Midbrain (tissue), 1 donor: ENCODE measurements around the gene ARHGAP33.

Experiments used
- DNase-seq: peaks from one replicate; lab custom pipeline; 2025; lab: John Stamatoyannopoulos, UW

Gene ARHGAP33

GRCh38 chr19:35775298-35776101 is at the start of gene ARHGAP33:
Gene ARHGAP33 (plus strand): TSS chr19:35775564. CDS start chr19:35775659, 95 bp downstream.
- DNase-seq, result peak; percentile 97

- DNase-seq, result no peak
Measured at GRCh38 chr19:35727053-35727955, 48.1 kb upstream of the ARHGAP33 start.

GRCh38 chr19:35727956-35728706 is 47.2 kb upstream of the ARHGAP33 start:
- DNase-seq, result no peak

GRCh38 chr19:35729021-35729420 is 46.3 kb upstream of the ARHGAP33 start:
- no peak for DNase-seq

- no peak for DNase-seq
Measured at GRCh38 chr19:35729763-35730162, 45.6 kb upstream of the ARHGAP33 start.

- no peak for DNase-seq
Measured at GRCh38 chr19:35730326-35730725, 45.0 kb upstream of the ARHGAP33 start.

GRCh38 chr19:35731353-35731752 is 44.0 kb upstream of the ARHGAP33 start:
- no peak for DNase-seq

GRCh38 chr19:35731779-35732405 is 43.5 kb upstream of the ARHGAP33 start:
- DNase-seq, result no peak

- DNase-seq, result no peak
Measured at GRCh38 chr19:35732540-35733179, 42.7 kb upstream of the ARHGAP33 start.

- DNase-seq, result no peak
Measured at GRCh38 chr19:35733180-35734125, 41.9 kb upstream of the ARHGAP33 start.

GRCh38 chr19:35734273-35734672 is 41.1 kb upstream of the ARHGAP33 start:
- no peak for DNase-seq

- no peak for DNase-seq
Measured at GRCh38 chr19:35734889-35735288, 40.5 kb upstream of the ARHGAP33 start.

- DNase-seq, result no peak
Measured at GRCh38 chr19:35736913-35737886, 38.2 kb upstream of the ARHGAP33 start.

- DNase-seq, result no peak
Measured at GRCh38 chr19:35738021-35738886, 37.1 kb upstream of the ARHGAP33 start.

- no peak for DNase-seq
Measured at GRCh38 chr19:35738887-35739229, 36.5 kb upstream of the ARHGAP33 start.

- no peak for DNase-seq
Measured at GRCh38 chr19:35739275-35740107, 35.9 kb upstream of the ARHGAP33 start.

- no peak for DNase-seq
Measured at GRCh38 chr19:35740108-35740422, 35.3 kb upstream of the ARHGAP33 start.
